Endothelial cell of umbilical vein (primary cell): ENCODE results near the gene FUZ. TPM values are rescaled to one million over a fixed set of nuclear protein-coding genes. Genes with fewer than 3 reads are reported as not detected.

Source experiments
- BruUV-seq: library from RNA; stranded (reverse); fragments of 400-500 nt; replicated peaks from 2 replicates; lab custom pipeline; 2021; lab: Mats Ljungman, UMichigan
- CTCF ChIA-PET: fragments of 300-600, 350-600 bp; sonication (Branson Sonifier 250); formaldehyde crosslinking; loops from one replicate; lab custom pipeline; 2021; ENCODE audit warnings: antibody characterized with exemption, inconsistent platforms; lab: Charles Lee
- POLR2A ChIA-PET: fragments of 300-600, 350-600 bp; sonication (Branson Sonifier 250); formaldehyde crosslinking; loops from one replicate; lab custom pipeline; 2021; ENCODE audit warnings: antibody characterized with exemption, inconsistent platforms; lab: Charles Lee
- DNase-seq: peaks from one replicate; pipeline ENCODE4 v3.0.0-alpha.2; 2011; ENCODE audit warnings: low read depth, low spot score
- FAIRE-seq: peaks from 2 replicates; lab custom pipeline; 2011; peaks lifted over from hg19 to GRCh38; lab: Jason Lieb, UNC
- H2AFZ ChIP-seq: 2 replicates; pipeline ENCODE4 v1.6.0; 2012; ENCODE audit warnings: low read depth, low read length, control low read depth, inconsistent platforms
- H3K27ac ChIP-seq: 2 replicates; pipeline ENCODE4 v1.5.1; 2011; ENCODE audit warnings: low read depth, mild to moderate bottlenecking, control low read depth, low read length, moderate library complexity; ENCODE audit not compliant: insufficient read depth
- H3K27me3 ChIP-seq, 2 experiments: 2 replicates each; pipeline versions ENCODE4 v1.6.0 to v1.6.1; 2011; ENCODE audit warnings: low read length in 2 of 2, mixed read lengths in 1 of 2; ENCODE audit not compliant: control insufficient read depth in 2 of 2, insufficient read depth in 2 of 2
- H3K36me3 ChIP-seq, 2 experiments: 2 replicates in 1 of 2; 3 replicates in 1 of 2; pipeline ENCODE4 v1.5.1; 2011; ENCODE audit warnings: low read length in 2 of 2, mild to moderate bottlenecking in 1 of 2, moderate library complexity in 1 of 2; ENCODE audit not compliant: control insufficient read depth in 2 of 2, insufficient read depth in 2 of 2; ENCODE audit errors: extremely low read depth in 1 of 2
- H3K4me1 ChIP-seq: 3 replicates; pipeline ENCODE4 v1.5.1; 2011; ENCODE audit warnings: mild to moderate bottlenecking, low read length; ENCODE audit not compliant: control insufficient read depth, insufficient read depth; ENCODE audit errors: extremely low read depth
- H3K4me2 ChIP-seq: 2 replicates; pipeline ENCODE4 v1.6.1; 2011; ENCODE audit warnings: low read length, control low read depth, mixed read lengths; ENCODE audit not compliant: insufficient read depth
- H3K4me3 ChIP-seq, 3 experiments: fragments of 200-600 bp in 1 of 3; sonication (generic), shearing (Covaris generic) in 1 of 3; replicated peaks in 1 of 3; 2 replicates each; pipeline ENCODE4 v1.5.1; 2011 to 2016; ENCODE audit warnings: control low read depth in 3 of 3, low read length in 3 of 3, mild to moderate bottlenecking in 2 of 3, inconsistent platforms in 1 of 3, low read depth in 1 of 3, moderate library complexity in 1 of 3; ENCODE audit not compliant: insufficient read depth in 1 of 3
- H3K79me2 ChIP-seq: 2 replicates; pipeline ENCODE4 v1.6.0; 2012; ENCODE audit warnings: low read length, inconsistent platforms; ENCODE audit not compliant: control insufficient read depth, insufficient read depth
- H3K9ac ChIP-seq: replicated peaks from 2 replicates; pipeline ENCODE3; 2011; ENCODE audit warnings: low read length, control low read depth; ENCODE audit not compliant: insufficient read depth; ENCODE audit errors: extremely low read depth
- H3K9me1 ChIP-seq: replicated peaks from 3 replicates; pipeline ENCODE4 v1.6.0; 2011; ENCODE audit warnings: mild to moderate bottlenecking, low read length; ENCODE audit not compliant: control insufficient read depth, insufficient read depth; ENCODE audit errors: extremely low read depth
- H3K9me3 ChIP-seq: replicated peaks from 2 replicates; pipeline ENCODE4 v1.5.1; 2012; ENCODE audit warnings: low read length, inconsistent platforms; ENCODE audit not compliant: control insufficient read depth, insufficient read depth
- H4K20me1 ChIP-seq: replicated peaks from 2 replicates; pipeline ENCODE3; 2011; ENCODE audit warnings: mild to moderate bottlenecking, low read length; ENCODE audit not compliant: control insufficient read depth, insufficient read depth; ENCODE audit errors: extremely low read depth
- CTCF ChIP-seq, 2 donors: IDR thresholded peaks; 1 replicate in 1 of 2; 2 replicates in 1 of 2; pipeline ENCODE4 v1.5.1; 2011; ENCODE audit warnings: low read length in 2 of 2, mild to moderate bottlenecking in 2 of 2, moderate library complexity in 2 of 2, control low read depth in 1 of 2, inconsistent platforms in 1 of 2, low read depth in 1 of 2; ENCODE audit not compliant: insufficient read depth in 1 of 2; ENCODE audit errors: extremely low read depth in 1 of 2
- EZH2 ChIP-seq: IDR thresholded peaks from 2 replicates; pipeline ENCODE4 v1.6.1; 2012; ENCODE audit warnings: borderline replicate concordance, low read depth, mild to moderate bottlenecking, moderate library complexity, low read length, inconsistent platforms; ENCODE audit not compliant: severe bottlenecking
- FOS ChIP-seq: IDR thresholded peaks from 2 replicates; pipeline ENCODE4 v1.6.1; 2011; ENCODE audit warnings: mild to moderate bottlenecking, low read length, moderate library complexity, borderline replicate concordance; ENCODE audit not compliant: insufficient read depth
- GATA2 ChIP-seq: IDR thresholded peaks from 2 replicates; pipeline ENCODE4 v1.7.0; 2011; ENCODE audit warnings: low read depth, mild to moderate bottlenecking, moderate library complexity, mixed read lengths, low read length; ENCODE audit not compliant: insufficient read length, insufficient read depth
- JUN ChIP-seq: IDR thresholded peaks from 2 replicates; pipeline ENCODE4 v1.6.1; 2011; ENCODE audit warnings: borderline replicate concordance, low read depth; ENCODE audit not compliant: insufficient read length, insufficient read depth
- MAX ChIP-seq: IDR thresholded peaks from 2 replicates; pipeline ENCODE4 v1.6.1; 2011; ENCODE audit not compliant: insufficient read depth, insufficient read length
- MYC ChIP-seq: IDR thresholded peaks from one replicate; pipeline ENCODE4 v1.6.1; 2011; ENCODE audit warnings: mild to moderate bottlenecking, low read depth, low read length
- POLR2A ChIP-seq: IDR thresholded peaks from 2 replicates; pipeline ENCODE4 v1.6.1; 2012; ENCODE audit warnings: low read depth, mild to moderate bottlenecking, control low read depth, low read length
- POLR2AphosphoS5 ChIP-seq: IDR thresholded peaks from 2 replicates; pipeline ENCODE4 v1.6.1; 2012; ENCODE audit warnings: low read depth, mild to moderate bottlenecking, control low read depth, low read length, moderate library complexity; ENCODE audit not compliant: insufficient read depth
- dilution Hi-C: fragments of 300-500 bp; cut with MboI; formaldehyde crosslinking; loops from one replicate; pipeline ENCODE4 v1.15.0; 2019; ENCODE audit warnings: low sequenced_read_pairs; ENCODE audit not compliant: extremely low pct_ligation_motif_present
- intact Hi-C: fragments of 100-400 bp; cut with micrococcal nuclease; formaldehyde crosslinking; loops from one replicate; pipeline ENCODE4 v1.10.0; 2022
- polyA plus RNA-seq, 4 experiments: library from polyadenylated mRNA; depleted of rRNA in 3 of 4; stranded (reverse) in 3 of 4; unstranded in 1 of 4; fragments of >200 nt; gene quantifications; 2 replicates each; pipeline versions ENCODE4 v1.2.1 to v1.2.3, GENCODE V29; 2011 to 2012; ENCODE audit warnings: missing spikeins in 1 of 4
- total RNA-seq: library from RNA; stranded (reverse); gene quantifications from 2 replicates; pipeline ENCODE4 v1.2.3, GENCODE V29; 2021

The FUZ gene
- total and polyA plus RNA-seq, 2 donors (not counting 3 experiments of a cell fraction or from before 2014, with no cell fraction given): 12.3 to 14.0 TPM

GRCh38 chr19:49764341-49764740, 48.8 kb downstream of the FUZ start:
- no peaks in the 10 kb centered on the region for H3K27me3 ChIP-seq
- no TSS peak for BruUV-seq
- H3K27ac ChIP-seq: no peak overlapping the region
- peaks cover 12% of the 10 kb centered on the region for H3K4me1 ChIP-seq
- POLR2A ChIA-PET: no interaction called here
- intact Hi-C loops (no loop called here), dilution Hi-C loops (no loop called here)
- no peaks in the 10 kb centered on the region for H3K9me3 ChIP-seq
- H3K79me2 ChIP-seq: peaks cover 23% of the 10 kb centered on the region
- no peak for FAIRE-seq
- TF ChIP-seq EZH2 (no peak), FOS (no peak), POLR2AphosphoS5 (no peak), JUN (no peak), POLR2A (no peak), CTCF (IDR thresholded peaks at IDR 0.05; ENCODE audit: extremely low read depth in 1 of 2, insufficient read depth in 1 of 2, low read depth in 1 of 2, low read length in 2 of 2) (no peak), MYC (no peak), MAX (no peak), GATA2 (no peak)
- H4K20me1 ChIP-seq: no peaks in the 10 kb centered on the region
- H3K9ac ChIP-seq: no peak overlapping the region
- no peaks in the 10 kb centered on the region for H3K36me3 ChIP-seq
- no peak overlapping the region for H3K4me2 ChIP-seq
- H3K9me1 ChIP-seq: no peaks in the 10 kb centered on the region
- no peak for DNase-seq
- no peak overlapping the region for H2AFZ ChIP-seq
- no peak overlapping the region for H3K4me3 ChIP-seq
- CTCF ChIA-PET: no interaction called here
